ENCODE results near the gene UNC119B.
"Not testable (repeated sequence)": the region's sequence is repeated elsewhere in the genome, so short reads cannot be mapped to it uniquely, and the experiment has no call there.

UNC119B gene

DNA sequence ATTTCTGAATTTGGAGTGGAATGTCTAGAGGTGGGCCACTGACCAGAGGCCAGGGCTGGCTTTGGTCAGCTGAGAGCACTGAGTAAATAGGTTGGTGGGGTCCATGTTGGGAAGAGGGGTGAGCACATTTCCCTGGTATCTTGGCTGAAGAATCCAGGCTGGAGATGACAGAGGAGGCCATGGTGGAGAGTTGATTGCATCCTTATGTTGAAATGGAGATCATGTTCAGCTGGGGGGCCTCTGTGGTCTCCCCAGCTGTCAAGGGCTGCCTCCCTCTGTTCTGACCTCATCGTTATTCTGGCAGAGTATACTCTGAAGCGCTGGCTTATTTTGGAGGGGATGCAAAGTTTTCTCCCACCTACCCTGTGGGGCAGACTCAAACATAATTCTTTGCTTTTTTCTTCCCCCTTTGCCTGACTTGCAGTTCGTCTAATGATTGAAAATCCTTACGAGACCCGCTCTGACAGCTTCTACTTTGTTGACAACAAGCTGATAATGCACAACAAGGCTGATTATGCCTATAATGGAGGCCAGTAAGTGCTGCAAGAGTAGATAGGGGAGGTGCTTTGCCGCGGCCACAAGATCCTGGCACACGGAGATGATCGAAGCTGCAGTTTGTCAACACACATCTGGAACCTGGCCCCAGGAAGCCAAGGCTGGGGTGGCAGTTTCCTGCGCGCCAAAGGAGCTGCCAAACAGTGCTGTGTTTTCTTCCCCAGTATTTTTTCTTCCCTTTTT is 9.4 kb downstream of the UNC119B start:
- no peak for DNase-seq (ENCODE audit: low read depth)

DNA sequence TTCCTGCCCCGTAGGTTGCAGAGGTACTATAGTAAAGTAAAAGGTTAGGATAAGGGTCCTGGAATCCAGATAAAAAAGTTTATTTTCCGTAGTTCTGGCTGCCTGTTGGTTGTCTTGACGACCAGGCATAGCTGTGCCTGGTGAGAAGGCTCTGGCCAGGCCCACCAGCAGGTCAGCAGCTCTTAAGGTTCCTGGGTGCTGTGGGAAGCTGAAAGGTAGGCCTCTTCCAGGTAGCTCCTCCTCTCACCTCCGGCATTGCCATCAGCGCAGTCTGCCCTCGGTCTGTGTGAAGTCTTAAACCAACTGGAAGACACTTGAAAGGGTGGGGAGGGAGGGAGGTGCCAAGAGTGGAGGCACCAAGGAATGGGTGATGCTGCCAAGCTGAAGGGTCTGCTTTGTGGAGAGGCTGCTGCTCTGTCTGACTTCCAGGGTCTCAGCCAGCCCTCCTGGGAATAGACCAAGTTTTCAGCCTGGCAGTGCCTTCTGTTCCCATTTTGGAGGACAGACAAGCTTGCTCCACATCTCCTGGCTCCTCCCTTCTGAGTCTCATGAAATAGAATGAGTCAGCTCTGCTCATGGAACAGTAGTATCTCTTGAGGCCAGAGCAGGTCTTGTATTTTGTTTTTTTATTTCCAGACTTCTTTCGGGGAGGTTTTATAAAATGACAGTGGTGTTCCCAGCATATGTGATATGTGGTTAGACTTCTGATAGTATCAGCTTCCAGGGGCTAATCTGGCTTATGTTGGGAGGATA is 10.2 kb downstream of the UNC119B start:
- DNase-seq (ENCODE audit: low read depth): peak; percentile 67

GRCh38 chr12:120720987-120721801 is 10.9 kb downstream of the UNC119B start:
- DNase-seq (ENCODE audit: low read depth): no peak

- no peak for DNase-seq (ENCODE audit: low read depth)
These were observed 11.6 kb downstream of the UNC119B start for GRCh38 chr12:120721866-120722265.

GRCh38 chr12:120722784-120723183 is 12.5 kb downstream of the UNC119B start:
- DNase-seq (ENCODE audit: low read depth): no peak

DNA sequence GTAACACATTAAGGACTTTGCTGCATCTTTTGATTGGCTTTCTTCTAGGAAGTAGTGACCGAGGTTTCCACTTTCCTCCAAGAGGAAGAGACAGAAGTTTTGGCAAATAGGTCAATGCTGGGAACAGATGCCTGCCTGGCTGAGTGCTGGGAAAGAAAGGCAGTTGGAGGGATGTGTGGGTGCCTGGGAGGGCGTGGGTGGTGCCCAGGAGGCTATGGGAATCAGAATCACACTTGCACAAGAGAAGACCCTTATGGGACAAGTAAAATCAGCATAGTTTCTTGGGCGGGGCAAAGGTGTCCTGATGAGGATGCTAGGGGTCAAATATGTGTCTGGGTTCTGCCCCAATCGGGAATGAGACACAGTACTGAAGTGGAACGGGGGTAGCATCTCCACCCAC is 14.5 kb downstream of the UNC119B start:
- DNase-seq (ENCODE audit: low read depth): no peak

DNA sequence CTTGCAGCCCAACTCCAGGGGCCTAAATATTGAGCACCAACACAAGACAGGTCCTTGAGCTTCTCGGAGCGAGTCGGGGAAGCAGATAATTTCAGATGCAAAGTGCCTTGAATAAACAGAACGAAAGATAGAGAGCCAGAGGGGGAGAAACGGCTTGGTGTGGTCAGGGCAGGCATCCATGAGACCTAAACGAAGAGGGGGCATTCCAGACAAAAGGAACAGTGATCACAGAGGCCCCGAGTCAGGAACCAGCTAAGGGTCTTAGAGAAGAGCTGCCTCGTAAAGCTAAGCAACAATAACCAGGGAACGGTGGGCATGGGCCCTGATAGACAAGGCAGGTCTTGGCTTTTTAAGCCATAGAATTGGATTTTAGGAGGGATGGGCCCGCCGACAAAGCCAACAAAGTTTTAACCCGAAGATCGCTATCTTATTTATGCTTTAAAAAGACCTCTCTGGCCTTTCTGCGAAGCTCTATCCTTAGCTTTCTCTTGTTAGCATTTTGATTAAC is 14.9 kb downstream of the UNC119B start:
- DNase-seq (ENCODE audit: low read depth): no peak

- DNase-seq (ENCODE audit: low read depth): peak; percentile 89
These were observed 15.6 kb downstream of the UNC119B start, which contains the start of gene ACADS for GRCh38 chr12:120725659-120726509. ACADS (plus strand) TSS chr12:120725826; CDS start chr12:120725886, 60 bp downstream.

DNA sequence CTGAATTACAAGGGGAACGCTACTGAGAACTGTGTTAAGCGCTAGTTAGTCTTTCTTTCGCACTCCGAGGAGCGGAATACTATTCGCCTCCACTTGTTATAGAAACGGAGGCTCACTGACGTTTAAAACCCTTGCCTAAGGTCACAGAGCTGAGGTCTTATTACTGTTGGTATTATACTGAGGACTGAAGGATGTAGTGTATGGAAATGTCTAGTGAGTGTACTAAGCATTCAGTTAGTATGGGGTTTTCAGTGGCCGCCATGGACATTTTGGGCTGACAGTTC is 16.2 kb downstream of the UNC119B start:
- DNase-seq (ENCODE audit: low read depth): no peak

DNA sequence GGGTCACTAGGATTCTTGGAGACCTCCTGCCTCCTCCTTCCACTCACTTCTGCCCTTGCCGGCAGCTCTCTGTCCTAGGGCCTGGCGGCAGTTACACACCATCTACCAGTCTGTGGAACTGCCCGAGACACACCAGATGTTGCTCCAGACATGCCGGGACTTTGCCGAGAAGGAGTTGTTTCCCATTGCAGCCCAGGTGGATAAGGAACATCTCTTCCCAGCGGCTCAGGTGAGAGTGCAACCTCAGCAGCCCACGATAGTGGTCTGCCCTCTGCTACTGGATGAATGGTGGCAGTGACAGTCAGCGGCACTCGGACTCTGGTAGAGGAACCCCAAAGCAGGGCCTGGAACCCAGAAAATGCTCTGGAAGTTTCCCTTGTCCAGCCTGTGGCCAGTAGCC is 16.7 kb downstream of the UNC119B start:
- no peak for DNase-seq (ENCODE audit: low read depth)

- not testable (repeated sequence) for DNase-seq (ENCODE audit: low read depth)
These were observed 21.9 kb downstream of the UNC119B start for GRCh38 chr12:120732198-120732597.

DNA sequence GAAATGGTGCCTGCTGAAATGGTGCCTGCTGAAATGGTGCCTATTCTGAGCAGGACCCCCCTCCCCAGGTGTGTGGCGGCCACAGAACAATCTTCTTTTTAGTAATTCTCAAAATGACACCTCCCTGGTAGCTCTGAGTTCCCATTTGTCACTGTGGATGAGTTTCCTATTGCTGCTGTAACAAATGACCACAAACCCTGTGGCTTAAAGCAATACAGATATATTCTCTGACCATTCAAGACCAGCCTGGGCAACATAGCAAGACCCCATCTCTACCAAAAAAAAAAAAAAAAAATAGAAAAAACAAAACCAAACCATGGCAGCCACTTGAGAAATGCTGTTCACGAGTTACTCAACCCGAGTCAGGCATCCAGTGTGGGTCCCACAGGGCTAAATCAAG is 23.3 kb downstream of the UNC119B start:
- DNase-seq (ENCODE audit: low read depth): no peak

GRCh38 chr12:120734210-120734609 is 24.0 kb downstream of the UNC119B start:
- DNase-seq (ENCODE audit: low read depth): no peak

GRCh38 chr12:120735181-120735580 is 24.9 kb downstream of the UNC119B start:
- DNase-seq (ENCODE audit: low read depth): peak; percentile 28

GRCh38 chr12:120736404-120737331 is 26.4 kb downstream of the UNC119B start:
- no peak for DNase-seq (ENCODE audit: low read depth)

GRCh38 chr12:120737557-120738251 is 27.4 kb downstream of the UNC119B start:
- DNase-seq (ENCODE audit: low read depth): no peak

- no peak for DNase-seq (ENCODE audit: low read depth)
These were observed 28.2 kb downstream of the UNC119B start for GRCh38 chr12:120738252-120739030.

- no peak for DNase-seq (ENCODE audit: low read depth)
These were observed 28.9 kb downstream of the UNC119B start for GRCh38 chr12:120739031-120739762.
